Duodenal mucosa (tissue), 2 donors: ENCODE data around the gene IBA57.

ENCODE experiments used
- H3K27ac ChIP-seq: one replicate; pipeline ENCODE4 v1.7.0; 2013; ENCODE audit warnings: low read depth, low read length
- H3K27me3 ChIP-seq, 2 donors: one replicate each; pipeline ENCODE4 v1.7.0; 2013; ENCODE audit warnings: low read length in 2 of 2, control low read depth in 1 of 2; ENCODE audit not compliant: insufficient read depth in 2 of 2, control insufficient read depth in 1 of 2
- H3K36me3 ChIP-seq, 2 donors: one replicate each; pipeline ENCODE4 v1.7.0; 2013; ENCODE audit warnings: low read length in 2 of 2, control low read depth in 1 of 2; ENCODE audit not compliant: insufficient read depth in 2 of 2, control insufficient read depth in 1 of 2
- H3K4me1 ChIP-seq, 2 donors: one replicate each; pipeline ENCODE4 v1.7.0; 2013; ENCODE audit warnings: low read length in 2 of 2, control low read depth in 1 of 2; ENCODE audit not compliant: insufficient read depth in 2 of 2, control insufficient read depth in 1 of 2
- H3K4me3 ChIP-seq, 2 donors: one replicate each; pipeline ENCODE4 v1.7.0; 2013; ENCODE audit warnings: low read length in 2 of 2, low read depth in 1 of 2
- H3K9ac ChIP-seq, 2 donors: one replicate each; pipeline ENCODE4 v1.7.0; 2013; ENCODE audit warnings: low read length in 2 of 2, low read depth in 1 of 2
- H3K9me3 ChIP-seq, 2 donors: one replicate each; pipeline ENCODE4 v1.7.0; 2013; ENCODE audit warnings: low read length in 2 of 2, control low read depth in 1 of 2; ENCODE audit not compliant: control insufficient read depth in 1 of 2

IBA57 gene

GRCh38 chr1:228165372-228166169 is at the start of gene IBA57:
Gene IBA57, plus strand, starts transcription at chr1:228165804. Its CDS starts 13 bp downstream, at chr1:228165817.
- Histone ChIP-seq H3K4me1 (peaks cover 28 to 34% of the 10 kb centered on the region in 2 donors), H3K9me3 (no peaks in the 10 kb centered on the region), H3K4me3 (peak within 1 kb of the TSS; percentile 88 to 91), H3K27me3 (no peaks in the 10 kb centered on the region), H3K9ac (peak within 1 kb of the TSS; percentile 91 to 98), H3K27ac (peak within 1 kb of the TSS; percentile 100), H3K36me3 (peaks cover 0 to 2% of the 10 kb centered on the region in 2 donors)

GRCh38 chr1:228117335-228117734 is 48.3 kb upstream of the IBA57 start:
- Histone ChIP-seq H3K27ac (no peak overlapping the region), H3K36me3 (no peaks in the 10 kb centered on the region), H3K9ac (no peak overlapping the region), H3K27me3 (no peaks in the 10 kb centered on the region), H3K9me3 (no peaks in the 10 kb centered on the region), H3K4me1 (no peaks in the 10 kb centered on the region), H3K4me3 (no peak overlapping the region)

- H3K9me3 ChIP-seq = no peaks in the 10 kb centered on the region
- no peak overlapping the region for H3K4me3 ChIP-seq
- no peaks in the 10 kb centered on the region for H3K4me1 ChIP-seq
- no peak overlapping the region for H3K9ac ChIP-seq
- no peaks in the 10 kb centered on the region for H3K36me3 ChIP-seq
- no peaks in the 10 kb centered on the region for H3K27me3 ChIP-seq
- H3K27ac ChIP-seq = no peak overlapping the region
These were observed 47.6 kb upstream of the IBA57 start for GRCh38 chr1:228118040-228118439.

- Histone ChIP-seq H3K9ac (no peak overlapping the region), H3K9me3 (no peaks in the 10 kb centered on the region), H3K27ac (no peak overlapping the region), H3K4me1 (peaks cover 0 to 16% of the 10 kb centered on the region in 2 donors), H3K4me3 (no peak overlapping the region), H3K36me3 (no peaks in the 10 kb centered on the region), H3K27me3 (no peaks in the 10 kb centered on the region)
These were observed 45.3 kb upstream of the IBA57 start for GRCh38 chr1:228120351-228120750.

GRCh38 chr1:228120857-228121489 is 44.6 kb upstream of the IBA57 start:
- Histone ChIP-seq H3K9me3 (no peaks in the 10 kb centered on the region), H3K36me3 (no peaks in the 10 kb centered on the region), H3K27ac (no peak overlapping the region), H3K4me3 (no peak overlapping the region), H3K4me1 (peaks cover 0 to 17% of the 10 kb centered on the region in 2 donors), H3K27me3 (no peaks in the 10 kb centered on the region), H3K9ac (no peak overlapping the region)

- Histone ChIP-seq H3K27me3 (no peaks in the 10 kb centered on the region), H3K9me3 (no peaks in the 10 kb centered on the region), H3K27ac (no peak overlapping the region), H3K4me1 (peaks cover 0 to 17% of the 10 kb centered on the region in 2 donors), H3K4me3 (no peak overlapping the region), H3K9ac (no peak overlapping the region), H3K36me3 (no peaks in the 10 kb centered on the region)
These were observed 42.6 kb upstream of the IBA57 start for GRCh38 chr1:228122921-228123441.

GRCh38 chr1:228123505-228123904 is 42.1 kb upstream of the IBA57 start:
- Histone ChIP-seq H3K4me1 (peaks cover 0 to 17% of the 10 kb centered on the region in 2 donors), H3K9ac (no peak overlapping the region), H3K4me3 (no peak overlapping the region)

GRCh38 chr1:228125185-228125584 is 40.4 kb upstream of the IBA57 start:
- Histone ChIP-seq H3K9me3 (no peaks in the 10 kb centered on the region), H3K9ac (no peak overlapping the region), H3K4me3 (no peak overlapping the region), H3K36me3 (no peaks in the 10 kb centered on the region), H3K27me3 (no peaks in the 10 kb centered on the region), H3K4me1 (peaks cover 0 to 17% of the 10 kb centered on the region in 2 donors), H3K27ac (no peak overlapping the region)

More at GRCh38 chr1:228123505-228123904, 42.1 kb upstream of the IBA57 start:
- Histone ChIP-seq H3K27me3 (no peaks in the 10 kb centered on the region), H3K27ac (no peak overlapping the region), H3K36me3 (no peaks in the 10 kb centered on the region), H3K9me3 (no peaks in the 10 kb centered on the region)

- Histone ChIP-seq H3K27me3 (peaks cover 3 to 4% of the 10 kb centered on the region in 2 donors), H3K9me3 (no peaks in the 10 kb centered on the region), H3K27ac (no peak overlapping the region), H3K36me3 (no peaks in the 10 kb centered on the region), H3K9ac (no peak overlapping the region), H3K4me3 (no peak overlapping the region), H3K4me1 (no peaks in the 10 kb centered on the region)
These were observed 33.8 kb upstream of the IBA57 start for GRCh38 chr1:228131766-228132165.

GRCh38 chr1:228134591-228134990 is 31.0 kb upstream of the IBA57 start:
- Histone ChIP-seq H3K27me3 (peaks cover 3 to 4% of the 10 kb centered on the region in 2 donors), H3K9ac (no peak overlapping the region), H3K9me3 (no peaks in the 10 kb centered on the region), H3K36me3 (no peaks in the 10 kb centered on the region), H3K27ac (no peak overlapping the region), H3K4me1 (no peaks in the 10 kb centered on the region), H3K4me3 (no peak overlapping the region)
